Stimulated activated CD4-positive, alpha-beta T cell treated with anti-CD3 and anti-CD28 coated beads, Interleukin-12 subunit alpha, Interleukin-12 subunit beta, amount 100 ng/mL, for 48 hours (primary cell): Measurements from ENCODE around the gene TSPAN4.

Experiments used
- DNase-seq, 3 donors: peaks; one replicate each; pipeline ENCODE4 v3.0.0-alpha.2; 2020; ENCODE audit warnings: low read depth in 2 of 3, low spot score in 1 of 3

The TSPAN4 gene

DNA sequence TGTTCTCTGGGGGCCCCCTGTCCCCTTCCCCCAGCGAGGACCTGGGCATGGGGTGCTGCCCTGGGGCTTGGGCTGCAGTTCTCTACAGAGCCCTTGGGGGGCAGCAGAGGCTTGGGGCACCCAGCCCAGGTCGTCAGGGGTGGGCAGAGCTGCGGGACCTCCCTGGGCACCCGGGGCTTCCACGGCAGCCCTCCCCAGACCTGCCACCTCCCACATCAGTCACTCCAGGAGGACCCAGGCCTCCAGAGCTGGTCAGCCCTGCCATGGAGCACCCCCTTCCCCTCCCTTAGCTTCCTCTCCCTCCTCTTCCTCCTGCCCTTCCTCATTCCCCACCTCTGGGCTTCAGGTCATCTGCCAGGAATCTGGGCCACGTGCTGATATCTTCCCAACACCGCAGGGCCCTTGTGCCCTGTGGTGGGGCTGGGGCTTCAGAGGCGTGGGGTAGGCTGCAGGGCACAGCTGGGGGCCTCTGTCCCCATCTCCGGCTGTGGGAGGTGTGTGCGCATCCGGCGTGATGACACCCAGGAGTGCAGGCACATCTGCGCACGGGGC lies 5.8 kb downstream of the TSPAN4 start:
- peak in 2 of 3 donors; percentile 56 to 70 for DNase-seq

DNA sequence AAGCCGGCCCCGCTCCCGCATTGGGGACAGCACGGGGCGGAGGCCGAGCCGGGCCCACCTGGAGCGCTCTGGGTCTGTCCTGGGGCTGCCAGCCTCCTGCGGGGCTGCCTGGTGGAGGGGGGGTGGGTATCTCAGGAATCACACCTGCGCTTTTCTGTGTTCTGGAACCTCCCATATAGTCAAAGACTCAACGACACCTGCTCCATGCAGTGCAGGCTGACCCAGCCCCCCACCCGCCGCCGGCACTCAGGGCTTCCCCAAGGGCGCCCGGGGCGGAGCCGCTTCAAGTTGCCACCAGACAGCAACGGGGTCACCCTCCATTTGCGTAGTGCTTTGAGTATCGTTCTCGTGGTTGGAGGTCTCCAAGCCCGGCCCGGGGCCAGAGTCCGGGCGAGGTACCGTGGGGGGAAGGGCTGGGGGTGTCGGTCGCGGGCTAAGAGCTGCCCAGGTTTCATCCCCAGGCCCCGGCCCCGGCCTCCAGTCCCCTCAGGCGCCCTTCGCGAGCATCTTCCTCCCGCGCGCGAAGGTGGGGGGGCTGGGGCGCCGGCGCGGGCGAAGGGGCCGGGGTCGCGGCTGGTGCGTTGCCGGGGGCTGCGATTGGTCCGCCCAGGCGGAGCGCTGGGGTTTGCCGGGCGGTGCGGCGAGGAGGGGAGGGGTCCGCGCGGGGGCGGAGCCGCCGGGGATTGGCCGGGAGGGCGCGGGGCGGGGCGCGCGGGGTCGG lies 6.6 kb downstream of the TSPAN4 start:
- DNase-seq = no peak

DNA sequence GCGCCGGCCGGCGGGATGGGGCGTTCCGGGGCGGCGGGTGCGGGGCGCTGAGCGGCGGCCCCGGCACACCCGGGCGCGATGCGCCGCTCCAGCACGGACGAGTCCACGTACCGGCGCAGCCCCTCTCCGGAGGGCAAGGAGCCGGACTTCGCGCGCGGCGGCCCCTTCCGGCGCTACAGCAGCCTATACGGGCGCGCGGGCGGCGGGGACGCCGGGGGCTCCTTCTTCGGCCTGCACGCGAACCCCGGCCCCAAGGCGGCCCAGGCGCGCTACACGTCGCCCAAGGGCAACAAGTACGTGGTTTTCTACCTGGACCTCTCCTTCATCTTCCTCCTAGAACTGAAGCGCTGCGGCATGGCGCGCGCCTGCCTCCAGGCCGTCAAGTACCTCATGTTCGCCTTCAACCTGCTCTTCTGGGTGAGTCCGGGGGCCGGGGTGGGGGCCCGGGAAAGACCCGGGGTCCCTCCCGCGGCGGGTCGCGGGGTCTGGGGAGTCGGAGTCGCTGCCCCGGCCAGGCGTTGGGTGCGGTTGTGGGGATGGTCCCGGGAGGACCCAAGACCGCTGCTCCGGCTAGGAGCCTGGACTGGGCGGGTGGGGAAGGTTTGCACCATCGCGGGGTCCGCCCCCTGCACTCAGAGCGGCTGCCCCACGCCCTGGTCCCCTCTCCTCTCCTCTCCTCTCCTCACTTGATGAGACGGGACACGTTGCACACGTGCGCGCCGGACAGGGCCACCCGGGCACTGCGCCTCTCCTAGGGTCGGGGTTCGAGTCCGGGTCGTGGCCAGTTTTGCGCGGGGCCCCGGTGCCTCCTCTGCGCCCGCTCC lies 7.5 kb downstream of the TSPAN4 start:
- DNase-seq = no peak

DNA sequence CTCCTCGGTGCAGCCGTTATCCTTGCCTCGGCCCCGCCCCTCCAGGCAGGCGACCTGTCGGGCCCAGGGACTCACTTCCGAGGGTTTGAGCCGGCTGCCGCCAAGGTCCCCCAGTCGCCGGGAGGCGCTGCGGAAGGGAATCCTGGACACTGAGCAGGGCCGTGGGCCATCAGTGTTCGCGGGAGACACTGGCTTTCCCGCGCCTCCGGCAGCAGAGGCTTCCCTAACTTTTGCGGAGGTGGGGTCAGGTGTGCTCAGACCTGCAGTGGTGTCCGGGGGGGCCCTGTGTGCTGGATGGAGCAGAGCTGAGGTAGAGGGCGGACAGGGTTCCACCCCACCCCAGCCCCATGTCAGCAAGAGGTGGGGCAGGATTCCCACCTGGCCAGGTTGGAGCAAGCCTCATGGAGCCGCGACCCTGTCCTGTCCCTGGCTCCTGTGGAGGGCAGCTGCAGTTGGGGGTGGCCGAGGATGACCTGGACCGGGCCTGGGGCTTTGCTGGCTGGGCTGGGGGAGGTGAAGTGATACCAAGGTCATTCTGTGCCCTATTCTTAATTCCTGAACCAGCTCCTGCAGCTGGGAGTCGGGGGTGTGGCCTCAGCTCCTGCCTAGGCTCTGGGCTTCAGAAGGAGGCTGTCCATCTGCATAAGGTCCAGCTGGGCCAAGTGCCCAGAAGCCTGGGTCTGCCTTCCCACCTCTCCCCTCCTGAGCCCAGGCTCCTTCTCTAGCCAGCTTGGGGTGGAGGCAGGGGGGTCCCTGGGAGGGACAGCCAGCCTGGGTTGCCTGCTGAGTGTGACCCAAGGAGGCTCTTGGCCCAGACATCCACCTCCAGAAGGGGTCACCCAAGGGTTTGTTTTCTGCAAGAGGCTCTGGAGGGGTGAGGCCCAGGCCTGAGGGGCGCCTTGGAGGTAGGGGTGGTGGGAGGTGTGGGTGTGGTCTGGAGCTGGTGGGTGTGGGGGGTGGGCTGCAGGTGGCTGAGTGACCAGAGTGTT lies 8.4 kb downstream of the TSPAN4 start:
- DNase-seq = no peak

DNA sequence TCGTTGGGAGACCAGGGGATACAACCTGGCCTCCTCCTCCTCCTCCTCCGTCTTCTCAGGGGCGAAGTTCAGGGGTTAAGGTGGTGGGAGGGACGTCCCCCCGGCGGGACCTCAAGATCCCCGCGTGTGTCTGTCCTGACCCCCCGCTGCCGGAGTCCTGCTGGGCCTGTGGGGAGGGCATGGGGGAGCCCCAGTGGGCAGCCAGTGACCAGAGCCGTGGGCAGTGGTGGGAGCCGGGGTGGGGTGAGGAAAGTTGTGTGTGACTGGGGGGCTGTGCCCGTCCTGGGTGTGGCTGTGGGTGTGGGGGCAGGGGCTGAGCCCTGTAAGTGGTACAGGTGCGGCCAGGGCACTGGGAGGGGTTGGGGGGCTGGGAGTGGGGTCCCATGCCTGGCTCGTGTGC lies 10.1 kb downstream of the TSPAN4 start:
- DNase-seq = no peak

GRCh38 chr11:853682-854448 lies 11.2 kb downstream of the TSPAN4 start:
- DNase-seq = no peak

GRCh38 chr11:854601-855329 lies 12.1 kb downstream of the TSPAN4 start:
- DNase-seq = no peak

DNA sequence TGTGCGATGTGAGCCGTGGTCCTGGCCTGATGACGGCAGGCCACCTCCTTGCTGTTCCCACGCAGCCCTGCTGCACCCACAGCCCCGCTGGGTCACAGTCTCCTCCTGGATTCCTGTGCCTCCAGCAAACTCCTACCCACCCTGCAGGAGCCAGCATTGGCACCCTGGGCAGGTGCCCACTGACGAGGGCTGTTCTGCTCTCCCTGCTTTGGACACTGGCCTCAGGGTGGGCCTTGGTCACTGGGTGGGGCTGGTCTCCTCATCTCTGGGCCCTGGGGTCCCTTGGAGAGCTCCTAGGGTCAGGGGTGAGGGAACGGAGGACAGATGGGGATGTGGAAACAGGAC lies 12.7 kb downstream of the TSPAN4 start:
- no peak for DNase-seq

DNA sequence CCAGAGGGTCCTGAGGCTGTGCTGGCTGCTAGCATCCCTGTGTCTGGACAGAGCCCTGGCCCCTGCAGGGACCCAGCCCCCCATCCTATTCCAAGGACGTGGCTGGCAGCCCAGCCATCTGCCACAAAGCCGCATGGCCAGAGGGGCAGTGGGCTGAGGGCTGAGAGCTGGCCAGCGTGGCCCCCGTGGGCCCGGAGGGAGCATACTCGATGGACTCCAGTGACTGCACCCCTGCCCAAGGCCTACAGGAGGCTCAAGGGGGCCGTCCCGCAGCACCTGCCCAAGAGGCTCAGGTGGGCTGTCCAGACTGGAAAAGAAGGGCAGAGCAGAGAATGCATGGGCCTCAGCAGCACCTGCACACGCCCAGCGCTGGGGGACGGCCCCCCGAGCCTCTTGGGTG lies 13.1 kb downstream of the TSPAN4 start:
- DNase-seq = no peak

DNA sequence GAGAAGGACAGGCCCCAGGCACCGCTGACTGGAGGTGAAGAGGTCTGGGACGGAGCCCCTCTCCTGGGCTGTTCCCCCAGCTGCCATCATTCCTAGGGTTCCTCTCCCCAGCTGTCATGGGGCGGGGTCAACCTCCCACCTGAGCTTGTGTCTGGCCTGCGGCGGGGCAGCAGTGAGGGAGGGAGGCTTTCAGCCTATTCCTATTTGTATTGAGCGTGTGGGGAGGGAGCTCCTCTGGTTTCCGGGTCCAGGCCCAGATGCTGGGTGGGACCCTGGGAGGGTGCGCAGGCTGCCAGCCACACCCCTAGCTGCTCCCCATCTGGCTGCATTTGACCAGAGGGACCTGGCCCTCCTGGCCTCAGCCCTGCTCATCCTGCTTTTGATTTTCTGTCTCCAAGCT lies 13.7 kb downstream of the TSPAN4 start:
- DNase-seq = no peak

DNA sequence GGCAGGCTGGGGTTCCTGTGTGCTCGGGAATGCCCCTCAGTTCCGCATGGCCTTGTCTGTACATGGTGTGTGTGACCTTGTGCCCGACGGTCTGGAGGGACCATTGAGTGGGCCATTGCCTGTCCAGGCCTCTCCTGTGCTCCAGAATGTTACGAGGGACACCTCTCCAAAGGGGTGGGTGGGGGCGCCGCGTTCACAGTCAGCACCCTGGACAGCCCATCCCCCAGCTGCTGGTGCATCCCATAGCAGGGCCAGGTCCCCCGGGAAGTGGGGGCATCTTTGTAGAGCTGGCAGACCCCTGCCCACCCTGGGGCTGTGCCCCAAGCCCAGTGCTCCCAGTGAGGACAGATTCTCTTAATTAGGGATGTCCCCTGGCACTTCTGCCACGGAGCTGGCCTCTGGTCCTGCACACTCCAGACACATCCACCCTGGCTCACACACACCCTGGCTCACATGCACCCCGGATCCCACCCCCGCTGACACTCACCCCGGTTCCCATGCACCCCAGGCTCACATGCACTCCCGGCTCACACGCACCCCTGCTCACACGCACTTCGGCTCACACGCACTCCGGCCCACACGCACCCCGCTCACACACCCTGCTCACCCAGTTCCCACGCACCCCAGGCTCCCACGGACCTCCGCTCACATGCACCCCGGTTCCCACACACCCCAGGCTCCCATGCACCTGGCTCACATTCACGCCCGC lies 15.6 kb downstream of the TSPAN4 start:
- DNase-seq = no peak

- no peak for DNase-seq
Observed at GRCh38 chr11:858762-859339, 16.2 kb downstream of the TSPAN4 start.

GRCh38 chr11:859394-860131 lies 16.9 kb downstream of the TSPAN4 start:
- no peak for DNase-seq

DNA sequence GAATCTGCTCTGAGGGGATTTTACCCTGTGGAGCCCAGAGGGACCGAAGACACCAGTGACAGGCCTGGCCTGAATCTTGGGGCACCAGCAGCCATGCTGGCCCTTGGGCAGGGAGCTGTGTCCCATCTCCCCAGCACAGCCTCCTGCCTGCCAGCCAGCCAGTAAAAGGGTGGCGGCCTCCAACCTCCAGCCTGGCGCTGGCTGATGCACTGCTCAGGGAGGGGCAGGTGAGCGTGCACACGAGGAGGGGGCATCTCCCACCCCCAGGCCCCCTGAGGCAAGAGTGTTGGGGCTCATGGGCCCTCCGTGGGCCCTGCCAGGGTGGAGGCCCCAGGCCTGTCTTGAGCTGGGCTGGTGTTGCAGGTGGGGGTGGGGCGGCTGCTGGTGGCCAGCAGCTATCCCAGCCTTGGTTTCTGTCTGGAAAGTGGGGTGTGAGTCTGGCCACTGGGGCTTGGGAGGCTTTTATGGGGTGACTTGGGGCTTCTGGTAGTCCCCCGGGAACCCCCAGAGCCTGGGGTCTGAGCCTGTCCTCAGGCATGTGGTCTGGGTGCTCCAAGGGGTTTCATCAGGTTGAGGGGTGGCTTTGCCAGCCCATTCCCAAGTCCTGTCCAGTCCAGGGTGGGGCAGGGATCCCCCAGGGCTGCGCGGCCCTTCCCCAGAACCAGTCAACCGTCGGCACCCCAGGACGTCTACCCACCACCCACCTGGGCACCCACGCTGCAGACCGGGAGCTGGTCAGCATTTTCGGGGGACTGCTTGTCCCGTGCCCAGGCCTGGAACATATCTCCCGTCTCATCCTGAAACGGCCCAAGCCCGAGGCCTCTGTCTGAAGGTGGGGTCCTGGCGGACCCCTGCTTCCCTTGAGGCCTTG lies 17.8 kb downstream of the TSPAN4 start:
- no peak for DNase-seq

DNA sequence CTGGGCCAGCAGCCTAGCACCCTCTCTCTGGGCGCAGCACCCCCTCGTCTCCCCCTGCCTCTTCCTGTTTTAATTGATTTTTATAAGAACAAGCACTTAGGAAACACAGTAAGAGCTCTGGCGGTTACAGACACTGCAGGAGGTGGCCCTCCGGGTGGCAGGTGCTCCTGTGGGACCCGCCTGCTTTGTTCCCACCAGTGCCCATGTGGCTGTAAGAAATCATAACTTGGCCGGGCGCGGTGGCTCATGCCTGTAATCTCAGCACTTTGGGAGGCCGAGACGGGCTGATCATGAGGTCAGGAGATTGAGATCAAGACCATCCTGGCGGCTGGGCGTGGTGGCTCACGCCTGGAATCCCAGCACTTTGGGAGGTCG lies 18.4 kb downstream of the TSPAN4 start:
- no peak for DNase-seq

GRCh38 chr11:862081-862661 lies 19.5 kb downstream of the TSPAN4 start:
- DNase-seq = no peak

DNA sequence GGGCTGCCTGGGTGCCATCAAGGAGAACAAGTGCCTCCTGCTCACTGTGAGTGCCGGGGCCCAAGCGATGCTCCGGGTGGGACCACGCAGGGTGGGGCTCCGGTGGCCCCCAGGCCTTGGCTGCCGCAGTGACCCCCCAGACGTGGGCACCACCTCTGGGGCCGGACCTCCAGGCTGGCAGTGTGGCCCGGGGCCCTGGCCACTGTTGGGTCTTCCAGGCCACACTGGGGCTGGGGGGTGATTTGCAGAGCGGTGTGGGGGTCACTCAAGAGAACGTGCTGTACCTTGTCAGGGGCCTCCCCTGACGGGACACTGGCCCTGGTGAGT lies 20.0 kb downstream of the TSPAN4 start:
- no peak for DNase-seq
